H1 (cell line): ENCODE measurements around the gene NSUN2. TPM values are rescaled to one million over a fixed set of nuclear protein-coding genes. Genes with fewer than 3 reads are reported as not detected.

ENCODE experiments used
- BRCA1 ChIP-seq: IDR thresholded peaks from 2 replicates; pipeline ENCODE4 v1.6.1; 2012; ENCODE audit warnings: low read depth, low read length, improper control_type of control experiment
- CTCF ChIP-seq, 3 experiments: IDR thresholded peaks; 1 replicate in 2 of 3; 2 replicates in 1 of 3; pipeline versions ENCODE4 v1.5.1 to v1.6.1; 2011; ENCODE audit warnings: low read length in 3 of 3, mild to moderate bottlenecking in 3 of 3, inconsistent platforms in 2 of 3, low read depth in 1 of 3, moderate library complexity in 1 of 3; ENCODE audit not compliant: insufficient read depth in 1 of 3; ENCODE audit errors: control extremely low read depth in 1 of 3
- EP300 ChIP-seq, 2 experiments: IDR thresholded peaks; 1 replicate in 1 of 2; 2 replicates in 1 of 2; pipeline ENCODE4 v1.6.1; 2011 to 2012; ENCODE audit warnings: low read depth in 2 of 2, low read length in 2 of 2, mild to moderate bottlenecking in 2 of 2, borderline replicate concordance in 1 of 2, inconsistent platforms in 1 of 2, moderate library complexity in 1 of 2
- JUND ChIP-seq: IDR thresholded peaks from 2 replicates; pipeline ENCODE4 v1.6.1; 2011; ENCODE audit warnings: mild to moderate bottlenecking, improper control_type of control experiment, low read length
- MAX ChIP-seq: IDR thresholded peaks from 2 replicates; pipeline ENCODE4 v1.6.1; 2012; ENCODE audit warnings: inconsistent platforms
- SIN3A ChIP-seq, 2 experiments: IDR thresholded peaks in 1 of 2; conservative IDR thresholded peaks in 1 of 2; 2 replicates each; pipeline ENCODE4 v1.6.1; 2011 to 2012; ENCODE audit warnings: low read length in 2 of 2, improper control_type of control experiment in 1 of 2, low read depth in 1 of 2, mild to moderate bottlenecking in 1 of 2
- SP4 ChIP-seq: IDR thresholded peaks from 2 replicates; pipeline ENCODE4 v1.6.1; 2012; ENCODE audit warnings: low read length, inconsistent platforms
- SUZ12 ChIP-seq: fragments of 200-600 bp; sonication (generic); IDR thresholded peaks from 2 replicates; pipeline ENCODE4 v1.6.1; 2012; ENCODE audit warnings: mild to moderate bottlenecking, inconsistent platforms, low read length, moderate library complexity, mixed read lengths
- TBP ChIP-seq: IDR thresholded peaks from 2 replicates; pipeline ENCODE4 v1.6.1; 2011; ENCODE audit warnings: low read depth, low read length, improper control_type of control experiment
- polyA plus RNA-seq, 7 experiments: library from polyadenylated mRNA; depleted of rRNA in 3 of 7; stranded (reverse) in 5 of 7; unstranded in 2 of 7; fragments of >200 nt in 5 of 7; fragments of 200-250 nt in 2 of 7; gene quantifications; 1 replicate in 5 of 7; 2 replicates in 1 of 7; 4 replicates in 1 of 7; pipeline versions ENCODE4 v1.2.1 to v1.2.3, GENCODE V29; 2011 to 2013; ENCODE audit warnings: missing spikeins in 2 of 7, mixed read lengths in 2 of 7
- total RNA-seq: library from RNA; stranded (reverse); fragmentation: NEBNext Ultra II Directional; extraction: Animal tissue kit (Norgen Biotek cat#: 25700); gene quantifications from 2 replicates; pipeline ENCODE4 v1.2.1, GENCODE V29; 2021

The NSUN2 gene
- total and polyA plus RNA-seq, 2 of the 8 experiments (the other 6 are each of a cell fraction or from before 2014, with no cell fraction given), result 47.3 to 94.7 TPM

DNA sequence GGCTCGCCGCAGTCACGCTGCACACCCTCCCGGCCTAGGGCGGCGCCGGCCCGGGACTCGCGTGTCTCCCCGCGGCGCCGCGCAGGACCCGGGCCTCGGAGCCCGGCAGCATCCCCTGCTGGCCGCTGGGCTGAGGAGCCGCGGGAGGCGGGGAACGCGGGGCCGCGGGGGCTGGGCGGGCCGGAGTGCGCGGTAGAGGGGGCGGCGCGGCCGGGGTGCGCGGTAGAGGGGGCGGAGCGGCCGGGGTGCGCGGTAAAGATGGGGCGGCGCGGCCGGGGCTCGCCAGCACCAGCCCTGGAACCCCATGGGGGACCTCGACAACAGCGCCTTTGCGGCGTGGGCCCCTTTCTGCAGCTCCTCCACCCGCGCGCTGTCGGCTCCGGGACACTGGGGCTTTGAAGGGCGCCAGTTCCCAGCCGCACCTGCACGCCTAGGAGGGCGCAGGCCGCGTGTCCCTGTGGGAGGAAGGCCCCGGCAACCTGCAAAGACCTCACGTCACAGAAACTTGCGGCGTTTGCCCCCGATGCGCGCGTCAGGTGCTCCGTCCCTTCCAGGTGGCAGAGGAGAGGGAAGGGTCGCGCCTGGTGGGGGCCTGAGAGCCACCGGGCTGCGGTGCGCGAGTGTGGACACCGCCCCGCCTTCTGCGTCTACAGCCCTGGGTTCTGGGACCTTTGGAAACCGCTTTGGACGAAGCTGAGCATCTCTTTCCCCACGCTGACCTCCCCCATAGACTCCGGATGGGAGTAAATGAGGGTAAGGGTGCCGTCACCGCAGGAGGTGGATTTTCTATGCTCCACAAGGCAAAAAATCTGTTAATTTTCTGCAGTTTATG is 49.6 kb downstream of the NSUN2 start (continued):
- TF ChIP-seq MAX (peak; percentile 61), SP4 (no peak), SIN3A (conservative IDR thresholded peaks at IDR 0.05 in 1 of 2, IDR thresholded peaks at IDR 0.05 in 1 of 2; ENCODE audit: low read depth in 1 of 2, low read length in 2 of 2) (no peak), EP300 (IDR thresholded peaks at IDR 0.05; ENCODE audit: borderline replicate concordance in 1 of 2, low read depth in 2 of 2, low read length in 2 of 2) (no peak), BRCA1 (no peak), TBP (no peak), CTCF (IDR thresholded peaks at IDR 0.05; ENCODE audit: control extremely low read depth in 1 of 3, insufficient read depth in 1 of 3, low read depth in 1 of 3, low read length in 3 of 3) (peak; percentile 30 to 45 (median 36)), SUZ12 (no peak; the same call in 1 of the 2 replicates), JUND (no peak)
- TF ChIP-seq, all 59 proteins: peak for 8
